K562 (cell line): ENCODE measurements around the gene C12orf43.

Experiments
- EGR1 ChIP-seq: fragments of 450-650 bp; conservative IDR thresholded peaks from 2 replicates; pipeline ENCODE4 v1.6.1; 2017; ENCODE audit warnings: mild to moderate bottlenecking
- GATA2 ChIP-seq: sonication (generic); formaldehyde crosslinking; IDR thresholded peaks from 2 replicates; pipeline ENCODE4 v1.4.0; 2020; ENCODE audit warnings: mild to moderate bottlenecking, missing genetic modification reagents
- POLR2A ChIP-seq: fragments of 450-650 bp; conservative IDR thresholded peaks from 2 replicates; pipeline ENCODE4 v1.6.1; 2016
- POLR2AphosphoS5 ChIP-seq: IDR thresholded peaks from 2 replicates; pipeline ENCODE4 v1.6.1; 2011; ENCODE audit warnings: mild to moderate bottlenecking, low read depth, low read length, moderate library complexity; ENCODE audit not compliant: control insufficient read depth, insufficient read depth
- RCOR1 ChIP-seq, 2 experiments: IDR thresholded peaks; 2 replicates each; pipeline ENCODE4 v1.6.1; 2012; ENCODE audit warnings: low read depth in 2 of 2, low read length in 2 of 2, borderline replicate concordance in 1 of 2, improper control_type of control experiment in 1 of 2
- TAF15 ChIP-seq: fragments of 200-400 bp; formaldehyde crosslinking; IDR thresholded peaks from 2 replicates; pipeline ENCODE4 v1.6.1; 2017; ENCODE audit warnings: mild to moderate bottlenecking, low read depth, low read length, moderate library complexity
- ZNF232 ChIP-seq: sonication (generic); formaldehyde crosslinking; IDR thresholded peaks from 2 replicates; pipeline ENCODE4 v1.8.0; 2022; ENCODE audit warnings: mild to moderate bottlenecking, missing genetic modification reagents
- TF ChIP-seq, protein P1 (sequence below): fragments of 250-450 bp; sonication (Bioruptor Pico); IDR thresholded peaks from 2 replicates; pipeline ENCODE4 v1.4.0; 2020; ENCODE audit warnings: mild to moderate bottlenecking
- TF ChIP-seq, protein P2 (sequence below), 2 experiments: fragments of 450-650 bp in 1 of 2; sonication (generic) in 1 of 2; formaldehyde crosslinking; conservative IDR thresholded peaks; 2 replicates each; pipeline versions ENCODE4 v1.4.0 to v1.8.1; 2020 to 2022; ENCODE audit warnings: mild to moderate bottlenecking in 1 of 2, missing genetic modification reagents in 1 of 2
- TF ChIP-seq, protein P3 (sequence below): fragments of 150-350 bp; IDR thresholded peaks from 2 replicates; pipeline ENCODE4 v1.6.1; 2014; ENCODE audit warnings: low read depth, mild to moderate bottlenecking, low read length, borderline replicate concordance
- TF ChIP-seq, protein P4 (sequence below): fragments of 250-450 bp; sonication (Bioruptor Pico); IDR thresholded peaks from 2 replicates; pipeline ENCODE4 v1.8.0; 2022; ENCODE audit warnings: moderate library complexity, mild to moderate bottlenecking, inconsistent platforms
- TF ChIP-seq, protein P5 (sequence below): fragments of 250-450 bp; sonication (Bioruptor Pico); IDR thresholded peaks from 2 replicates; pipeline ENCODE4 v1.4.0; 2020; ENCODE audit warnings: mild to moderate bottlenecking, moderate library complexity

DNA sequence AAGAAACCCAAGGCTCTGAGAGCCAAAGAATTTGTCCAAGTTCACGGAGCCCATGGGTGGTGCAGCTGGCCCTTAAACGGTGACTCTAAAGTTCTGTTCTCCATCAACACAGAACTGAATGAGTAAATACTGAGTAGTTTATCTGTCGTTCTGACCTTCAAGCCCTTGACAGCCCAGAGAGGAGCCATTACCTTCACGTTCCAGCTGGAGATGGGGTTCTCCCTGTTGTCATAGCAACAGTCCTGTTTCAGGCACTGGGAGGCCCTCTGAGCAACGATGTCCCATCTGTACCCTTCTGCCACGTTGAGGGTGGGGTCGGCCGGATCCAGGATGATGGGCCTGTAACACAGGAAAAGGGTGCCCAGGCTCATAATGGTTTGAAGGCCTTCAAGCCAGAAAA lies 7.5 kb upstream of the C12orf43 start:
- TF ChIP-seq POLR2AphosphoS5: no peak
- TF ChIP-seq, protein P1, sequence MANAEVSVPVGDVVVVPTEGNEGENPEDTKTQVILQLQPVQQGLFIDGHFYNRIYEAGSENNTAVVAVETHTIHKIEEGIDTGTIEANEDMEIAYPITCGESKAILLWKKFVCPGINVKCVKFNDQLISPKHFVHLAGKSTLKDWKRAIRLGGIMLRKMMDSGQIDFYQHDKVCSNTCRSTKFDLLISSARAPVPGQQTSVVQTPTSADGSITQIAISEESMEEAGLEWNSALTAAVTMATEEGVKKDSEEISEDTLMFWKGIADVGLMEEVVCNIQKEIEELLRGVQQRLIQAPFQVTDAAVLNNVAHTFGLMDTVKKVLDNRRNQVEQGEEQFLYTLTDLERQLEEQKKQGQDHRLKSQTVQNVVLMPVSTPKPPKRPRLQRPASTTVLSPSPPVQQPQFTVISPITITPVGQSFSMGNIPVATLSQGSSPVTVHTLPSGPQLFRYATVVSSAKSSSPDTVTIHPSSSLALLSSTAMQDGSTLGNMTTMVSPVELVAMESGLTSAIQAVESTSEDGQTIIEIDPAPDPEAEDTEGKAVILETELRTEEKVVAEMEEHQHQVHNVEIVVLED (CRISPR knock-in tag): no peak
- TF ChIP-seq ZNF232: no peak
- TF ChIP-seq TAF15: no peak
- TF ChIP-seq, protein P2, sequence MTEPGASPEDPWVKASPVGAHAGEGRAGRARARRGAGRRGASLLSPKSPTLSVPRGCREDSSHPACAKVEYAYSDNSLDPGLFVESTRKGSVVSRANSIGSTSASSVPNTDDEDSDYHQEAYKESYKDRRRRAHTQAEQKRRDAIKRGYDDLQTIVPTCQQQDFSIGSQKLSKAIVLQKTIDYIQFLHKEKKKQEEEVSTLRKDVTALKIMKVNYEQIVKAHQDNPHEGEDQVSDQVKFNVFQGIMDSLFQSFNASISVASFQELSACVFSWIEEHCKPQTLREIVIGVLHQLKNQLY (CRISPR knock-in tag; conservative IDR thresholded peaks at IDR 0.05): no peak
- TF ChIP-seq, protein P3, sequence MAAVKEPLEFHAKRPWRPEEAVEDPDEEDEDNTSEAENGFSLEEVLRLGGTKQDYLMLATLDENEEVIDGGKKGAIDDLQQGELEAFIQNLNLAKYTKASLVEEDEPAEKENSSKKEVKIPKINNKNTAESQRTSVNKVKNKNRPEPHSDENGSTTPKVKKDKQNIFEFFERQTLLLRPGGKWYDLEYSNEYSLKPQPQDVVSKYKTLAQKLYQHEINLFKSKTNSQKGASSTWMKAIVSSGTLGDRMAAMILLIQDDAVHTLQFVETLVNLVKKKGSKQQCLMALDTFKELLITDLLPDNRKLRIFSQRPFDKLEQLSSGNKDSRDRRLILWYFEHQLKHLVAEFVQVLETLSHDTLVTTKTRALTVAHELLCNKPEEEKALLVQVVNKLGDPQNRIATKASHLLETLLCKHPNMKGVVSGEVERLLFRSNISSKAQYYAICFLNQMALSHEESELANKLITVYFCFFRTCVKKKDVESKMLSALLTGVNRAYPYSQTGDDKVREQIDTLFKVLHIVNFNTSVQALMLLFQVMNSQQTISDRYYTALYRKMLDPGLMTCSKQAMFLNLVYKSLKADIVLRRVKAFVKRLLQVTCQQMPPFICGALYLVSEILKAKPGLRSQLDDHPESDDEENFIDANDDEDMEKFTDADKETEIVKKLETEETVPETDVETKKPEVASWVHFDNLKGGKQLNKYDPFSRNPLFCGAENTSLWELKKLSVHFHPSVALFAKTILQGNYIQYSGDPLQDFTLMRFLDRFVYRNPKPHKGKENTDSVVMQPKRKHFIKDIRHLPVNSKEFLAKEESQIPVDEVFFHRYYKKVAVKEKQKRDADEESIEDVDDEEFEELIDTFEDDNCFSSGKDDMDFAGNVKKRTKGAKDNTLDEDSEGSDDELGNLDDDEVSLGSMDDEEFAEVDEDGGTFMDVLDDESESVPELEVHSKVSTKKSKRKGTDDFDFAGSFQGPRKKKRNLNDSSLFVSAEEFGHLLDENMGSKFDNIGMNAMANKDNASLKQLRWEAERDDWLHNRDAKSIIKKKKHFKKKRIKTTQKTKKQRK: no peak
- no peak for TF ChIP-seq EGR1
- no peak for TF ChIP-seq GATA2 (CRISPR knock-in tag)
- TF ChIP-seq, protein P4, sequence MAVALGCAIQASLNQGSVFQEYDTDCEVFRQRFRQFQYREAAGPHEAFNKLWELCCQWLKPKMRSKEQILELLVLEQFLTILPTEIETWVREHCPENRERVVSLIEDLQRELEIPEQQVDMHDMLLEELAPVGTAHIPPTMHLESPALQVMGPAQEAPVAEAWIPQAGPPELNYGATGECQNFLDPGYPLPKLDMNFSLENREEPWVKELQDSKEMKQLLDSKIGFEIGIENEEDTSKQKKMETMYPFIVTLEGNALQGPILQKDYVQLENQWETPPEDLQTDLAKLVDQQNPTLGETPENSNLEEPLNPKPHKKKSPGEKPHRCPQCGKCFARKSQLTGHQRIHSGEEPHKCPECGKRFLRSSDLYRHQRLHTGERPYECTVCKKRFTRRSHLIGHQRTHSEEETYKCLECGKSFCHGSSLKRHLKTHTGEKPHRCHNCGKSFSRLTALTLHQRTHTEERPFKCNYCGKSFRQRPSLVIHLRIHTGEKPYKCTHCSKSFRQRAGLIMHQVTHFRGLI (CRISPR knock-in tag): no peak
- TF ChIP-seq RCOR1 (IDR thresholded peaks at IDR 0.05; ENCODE audit: borderline replicate concordance in 1 of 2, low read depth in 2 of 2, low read length in 2 of 2): no peak
- TF ChIP-seq POLR2A: no peak
- TF ChIP-seq, protein P5, sequence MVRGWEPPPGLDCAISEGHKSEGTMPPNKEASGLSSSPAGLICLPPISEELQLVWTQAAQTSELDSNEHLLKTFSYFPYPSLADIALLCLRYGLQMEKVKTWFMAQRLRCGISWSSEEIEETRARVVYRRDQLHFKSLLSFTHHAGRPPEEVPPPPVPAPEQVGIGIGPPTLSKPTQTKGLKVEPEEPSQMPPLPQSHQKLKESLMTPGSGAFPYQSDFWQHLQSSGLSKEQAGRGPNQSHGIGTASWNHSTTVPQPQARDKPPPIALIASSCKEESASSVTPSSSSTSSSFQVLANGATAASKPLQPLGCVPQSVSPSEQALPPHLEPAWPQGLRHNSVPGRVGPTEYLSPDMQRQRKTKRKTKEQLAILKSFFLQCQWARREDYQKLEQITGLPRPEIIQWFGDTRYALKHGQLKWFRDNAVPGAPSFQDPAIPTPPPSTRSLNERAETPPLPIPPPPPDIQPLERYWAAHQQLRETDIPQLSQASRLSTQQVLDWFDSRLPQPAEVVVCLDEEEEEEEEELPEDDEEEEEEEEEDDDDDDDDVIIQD: no peak
